Activated naive CD4-positive, alpha-beta T cell treated with anti-CD3 and anti-CD28 coated beads for 36 hours (primary cell): ENCODE results near the gene CHST14. TPM values are rescaled to one million over a fixed set of nuclear protein-coding genes. Genes with fewer than 3 reads are reported as not detected.

Experiments used
- CTCF ChIA-PET: fragments of 350-600 bp; sonication (Branson Sonifier 250); formaldehyde crosslinking; loops from one replicate; lab custom pipeline; 2021; ENCODE audit warnings: antibody characterized with exemption; lab: Charles Lee
- DNase-seq: peaks from one replicate; pipeline ENCODE4 v3.0.0-alpha.2; 2020
- H3K27ac Mint-ChIP-seq: one replicate; pipeline ENCODE4 v1.8.0; 2021; ENCODE audit warnings: mild to moderate bottlenecking, mixed read lengths
- H3K27me3 Mint-ChIP-seq: one replicate; pipeline ENCODE4 v1.8.0; 2021; ENCODE audit warnings: low read depth, mixed read lengths
- H3K36me3 Mint-ChIP-seq: one replicate; pipeline ENCODE4 v1.8.0; 2021; ENCODE audit warnings: low read depth, mixed read lengths
- H3K4me1 Mint-ChIP-seq: one replicate; pipeline ENCODE4 v1.8.0; 2021; ENCODE audit warnings: low read depth, mixed read lengths
- H3K4me3 Mint-ChIP-seq: one replicate; pipeline ENCODE4 v1.8.0; 2021; ENCODE audit warnings: mild to moderate bottlenecking, moderate library complexity, mixed read lengths
- H3K9me3 Mint-ChIP-seq: one replicate; pipeline ENCODE4 v1.8.0; 2021; ENCODE audit warnings: mixed read lengths
- intact Hi-C: fragments of 100-400 bp; cut with micrococcal nuclease; formaldehyde crosslinking; loops from one replicate; pipeline ENCODE4 v1.15.1; 2023
- total RNA-seq, 2 experiments: library from RNA; stranded (reverse); gene quantifications; one replicate each; pipeline ENCODE4 v1.2.3, GENCODE V29; 2021

The CHST14 gene
- total RNA-seq, 2 experiments from 2014 or later: 4.4 to 4.6 TPM

- Mint-ChIP-seq H3K27ac (no peak overlapping the region), H3K4me1 (peaks cover 9% of the 10 kb centered on the region), H3K4me3 (no peak overlapping the region), H3K9me3 (no peaks in the 10 kb centered on the region), H3K36me3 (no peaks in the 10 kb centered on the region), H3K27me3 (peaks cover 34% of the 10 kb centered on the region)
- intact Hi-C loops: loop anchor here (1.0 to 2.0 kb wide), 4 partner anchors 36 to 162 kb away; partner anchors contain the start of gene CHST14
- DNase-seq: peak; percentile 75
- CTCF ChIA-PET: interaction anchor here (0.6 to 3.1 kb wide), 17 partner anchors 10 to 163 kb away, joined by 3 to 21 read pairs (median 5); partner anchors contain the start of genes BAHD1 and CCDC32
These were observed 36.3 kb downstream of the CHST14 start for GRCh38 chr15:40506964-40507571.

GRCh38 chr15:40508216-40508615 lies 37.4 kb downstream of the CHST14 start:
- Mint-ChIP-seq H3K9me3 (no peaks in the 10 kb centered on the region), H3K27me3 (peaks cover 44% of the 10 kb centered on the region), H3K27ac (no peak overlapping the region), H3K4me3 (no peak overlapping the region), H3K36me3 (no peaks in the 10 kb centered on the region), H3K4me1 (peaks cover 12% of the 10 kb centered on the region)
- intact Hi-C loops: no loop called here
- no peak for DNase-seq
- CTCF ChIA-PET: interaction anchor here (0.8 to 3.1 kb wide), 9 partner anchors 9 to 170 kb away, joined by 3 to 21 read pairs (median 4); partner anchors contain the start of gene BAHD1

- H3K4me1 Mint-ChIP-seq: peaks cover 12% of the 10 kb centered on the region
- CTCF ChIA-PET: interaction anchor here (0.6 to 1.5 kb wide), 3 partner anchors 10 to 235 kb away, joined by 3 to 4 read pairs (median 3); no protein-coding TSS in a partner anchor
- no peaks in the 10 kb centered on the region for H3K36me3 Mint-ChIP-seq
- H3K4me3 Mint-ChIP-seq: no peak overlapping the region
- no peak overlapping the region for H3K27ac Mint-ChIP-seq
- intact Hi-C loops: no loop called here
- H3K27me3 Mint-ChIP-seq: peaks cover 49% of the 10 kb centered on the region
- no peak for DNase-seq
- H3K9me3 Mint-ChIP-seq: no peaks in the 10 kb centered on the region
These were observed 39.4 kb downstream of the CHST14 start for GRCh38 chr15:40510201-40510600.

- CTCF ChIA-PET: no interaction called here
- Mint-ChIP-seq H3K4me1 (peaks cover 12% of the 10 kb centered on the region), H3K4me3 (peak overlapping the region; percentile 72), H3K36me3 (no peaks in the 10 kb centered on the region), H3K27ac (no peak overlapping the region), H3K9me3 (no peaks in the 10 kb centered on the region), H3K27me3 (peaks cover 52% of the 10 kb centered on the region)
- intact Hi-C loops: no loop called here
- DNase-seq: peak; percentile 16
These were observed 40.3 kb downstream of the CHST14 start for GRCh38 chr15:40511093-40511471.

- Mint-ChIP-seq H3K9me3 (no peaks in the 10 kb centered on the region), H3K4me1 (peaks cover 12% of the 10 kb centered on the region), H3K27ac (no peak overlapping the region), H3K27me3 (peaks cover 48% of the 10 kb centered on the region), H3K36me3 (no peaks in the 10 kb centered on the region), H3K4me3 (peak overlapping the region; percentile 72)
- peak; percentile 11 for DNase-seq
- CTCF ChIA-PET: no interaction called here
- intact Hi-C loops: no loop called here
These were observed 40.8 kb downstream of the CHST14 start for GRCh38 chr15:40511472-40512133.

- H3K27ac Mint-ChIP-seq: no peak overlapping the region
- CTCF ChIA-PET: interaction anchor here (0.6 to 1.5 kb wide), 2 partner anchors 66 to 70 kb away, joined by 4 to 5 read pairs; no protein-coding TSS in a partner anchor
- DNase-seq: no peak
- peaks cover 47% of the 10 kb centered on the region for H3K27me3 Mint-ChIP-seq
- intact Hi-C loops: no loop called here
- H3K4me3 Mint-ChIP-seq: peak overlapping the region; percentile 61
- H3K4me1 Mint-ChIP-seq: peaks cover 8% of the 10 kb centered on the region
- no peaks in the 10 kb centered on the region for H3K9me3 Mint-ChIP-seq
- no peaks in the 10 kb centered on the region for H3K36me3 Mint-ChIP-seq
These were observed 41.7 kb downstream of the CHST14 start for GRCh38 chr15:40512440-40512839.

GRCh38 chr15:40513609-40514008 lies 42.8 kb downstream of the CHST14 start:
- Mint-ChIP-seq H3K9me3 (no peaks in the 10 kb centered on the region), H3K4me3 (no peak overlapping the region), H3K27ac (no peak overlapping the region), H3K4me1 (peaks cover 7% of the 10 kb centered on the region), H3K36me3 (no peaks in the 10 kb centered on the region), H3K27me3 (peaks cover 38% of the 10 kb centered on the region)
- DNase-seq: no peak
- CTCF ChIA-PET: interaction anchor here (1.5 kb wide), 1 partner anchor 67 kb away, joined by 4 read pairs; no protein-coding TSS in a partner anchor
- intact Hi-C loops: no loop called here

GRCh38 chr15:40516322-40516721 lies 45.5 kb downstream of the CHST14 start:
- intact Hi-C loops: no loop called here
- Mint-ChIP-seq H3K9me3 (no peaks in the 10 kb centered on the region), H3K4me1 (peaks cover 6% of the 10 kb centered on the region), H3K4me3 (no peak overlapping the region), H3K27ac (no peak overlapping the region), H3K27me3 (peaks cover 23% of the 10 kb centered on the region), H3K36me3 (no peaks in the 10 kb centered on the region)
- DNase-seq: no peak
- CTCF ChIA-PET: interaction anchor here (3.9 kb wide), 1 partner anchor 8 kb away, joined by 16 read pairs; no protein-coding TSS in a partner anchor

Other genes starting within 250 kb of the CHST14 start
- not detected for gene PAK6, start 231.9 kb upstream of the CHST14 start, total RNA-seq
- not detected for gene ANKRD63, start 187.9 kb upstream of the CHST14 start, total RNA-seq
- gene PLCB2, start 163.0 kb upstream of the CHST14 start, total RNA-seq: 10 to 100 TPM; 55.0 to 56.7 TPM
- 1 to 10 TPM; 4.9 to 6.5 TPM for gene INAFM2, start 147.3 kb upstream of the CHST14 start, total RNA-seq
- gene CCDC9B, start 130.0 kb upstream of the CHST14 start, total RNA-seq: 1 to 10 TPM; 1.9 to 2.2 TPM
- not detected for gene PHGR1, start 120.0 kb upstream of the CHST14 start, total RNA-seq
- gene DISP2, start 112.8 kb upstream of the CHST14 start, total RNA-seq: under 1 TPM in 1 of 2 experiments, not detected in 1; 0.02 TPM
- 10 to 100 TPM; 60.7 to 62.1 TPM for gene KNSTRN, start 88.3 kb upstream of the CHST14 start, total RNA-seq
- 10 to 100 TPM; 33.1 to 34.1 TPM for gene IVD, start 65.2 kb upstream of the CHST14 start, total RNA-seq
- gene BAHD1, start 30.0 kb upstream of the CHST14 start, total RNA-seq: 10 to 100 TPM in 1 of 2 experiments, 1 to 10 TPM in 1; 9.9 to 11.7 TPM
- gene CCDC32, start 94.1 kb downstream of the CHST14 start, total RNA-seq: 10 to 100 TPM; 25.4 to 25.8 TPM
- 10 to 100 TPM; 10.9 to 12.6 TPM for gene RPUSD2, start 98.3 kb downstream of the CHST14 start, total RNA-seq
- 10 to 100 TPM; 31.0 to 32.7 TPM for gene KNL1, start 123.3 kb downstream of the CHST14 start, total RNA-seq
- 10 to 100 TPM; 65.8 to 68.8 TPM for gene RAD51, start 224.2 kb downstream of the CHST14 start, total RNA-seq